Body of pancreas (tissue), 4 donors: ENCODE data around the gene GNAT2.

ENCODE experiments used
- CTCF ChIP-seq, 7 experiments: fragments of 450-650 bp in 4 of 7; fragments of 200-600 bp in 3 of 7; sonication (generic) in 3 of 7; IDR thresholded peaks; one replicate each; pipeline ENCODE4 v1.5.1; 2016 to 2019; ENCODE audit warnings: antibody characterized with exemption in 7 of 7
- POLR2A ChIP-seq, 3 donors: fragments of 450-650 bp; IDR thresholded peaks; one replicate each; pipeline ENCODE4 v1.6.1; 2016; ENCODE audit warnings: antibody characterized with exemption in 3 of 3, mild to moderate bottlenecking in 2 of 3

- TF ChIP-seq CTCF (IDR thresholded peaks at IDR 0.05) (no peak), POLR2A (IDR thresholded peaks at IDR 0.05) (no peak)
These were observed 49.0 kb downstream of the GNAT2 start for GRCh38 chr1:109570414-109570813.
